Parathyroid adenoma (tissue), 2 donors: ENCODE data around the gene ASIC3.
"Not testable (repeated sequence)": the region's sequence is repeated elsewhere in the genome, so short reads cannot be mapped to it uniquely, and the experiment has no call there.

Source experiments
- H2AFZ ChIP-seq: fragments of 300-600 bp; sonication (generic); one replicate; pipeline ENCODE4 v1.7.0; 2017; ENCODE audit warnings: antibody characterized with exemption, mild to moderate bottlenecking
- H3K27ac ChIP-seq: fragments of 300-600 bp; sonication (generic); one replicate; pipeline ENCODE4 v1.7.0; 2017
- H3K27me3 ChIP-seq: fragments of 300-600 bp; sonication (generic); one replicate; pipeline ENCODE4 v1.7.0; 2017; ENCODE audit warnings: low read length; ENCODE audit not compliant: control insufficient read depth, insufficient read depth
- H3K36me3 ChIP-seq: fragments of 300-600 bp; sonication (generic); one replicate; pipeline ENCODE4 v1.7.0; 2017; ENCODE audit warnings: low read length; ENCODE audit not compliant: control insufficient read depth, insufficient read depth
- H3K4me1 ChIP-seq: fragments of 300-600 bp; sonication (generic); one replicate; pipeline ENCODE4 v1.7.0; 2017; ENCODE audit warnings: control low read depth
- H3K4me2 ChIP-seq: fragments of 300-600 bp; sonication (generic); one replicate; pipeline ENCODE4 v1.7.0; 2017; ENCODE audit warnings: low read length
- H3K4me3 ChIP-seq: fragments of 300-600 bp; sonication (generic); one replicate; pipeline ENCODE4 v1.7.0; 2017; ENCODE audit warnings: low read depth, low read length
- H3K79me2 ChIP-seq: fragments of 300-600 bp; sonication (generic); one replicate; pipeline ENCODE4 v1.7.0; 2017; ENCODE audit warnings: control low read depth
- H3K9ac ChIP-seq: fragments of 300-600 bp; sonication (generic); one replicate; pipeline ENCODE4 v1.7.0; 2017; ENCODE audit warnings: mild to moderate bottlenecking
- H3K9me3 ChIP-seq: fragments of 300-600 bp; sonication (generic); one replicate; pipeline ENCODE4 v1.7.0; 2017; ENCODE audit warnings: low read length; ENCODE audit not compliant: control insufficient read depth
- TF ChIP-seq, protein P1 (sequence below): fragments of 300-600 bp; sonication (generic); IDR thresholded peaks from one replicate; pipeline ENCODE4 v1.7.0; 2017; ENCODE audit warnings: antibody characterized with exemption, mild to moderate bottlenecking
- donor health status: primary hyperparathyroidism.

The ASIC3 gene

DNA sequence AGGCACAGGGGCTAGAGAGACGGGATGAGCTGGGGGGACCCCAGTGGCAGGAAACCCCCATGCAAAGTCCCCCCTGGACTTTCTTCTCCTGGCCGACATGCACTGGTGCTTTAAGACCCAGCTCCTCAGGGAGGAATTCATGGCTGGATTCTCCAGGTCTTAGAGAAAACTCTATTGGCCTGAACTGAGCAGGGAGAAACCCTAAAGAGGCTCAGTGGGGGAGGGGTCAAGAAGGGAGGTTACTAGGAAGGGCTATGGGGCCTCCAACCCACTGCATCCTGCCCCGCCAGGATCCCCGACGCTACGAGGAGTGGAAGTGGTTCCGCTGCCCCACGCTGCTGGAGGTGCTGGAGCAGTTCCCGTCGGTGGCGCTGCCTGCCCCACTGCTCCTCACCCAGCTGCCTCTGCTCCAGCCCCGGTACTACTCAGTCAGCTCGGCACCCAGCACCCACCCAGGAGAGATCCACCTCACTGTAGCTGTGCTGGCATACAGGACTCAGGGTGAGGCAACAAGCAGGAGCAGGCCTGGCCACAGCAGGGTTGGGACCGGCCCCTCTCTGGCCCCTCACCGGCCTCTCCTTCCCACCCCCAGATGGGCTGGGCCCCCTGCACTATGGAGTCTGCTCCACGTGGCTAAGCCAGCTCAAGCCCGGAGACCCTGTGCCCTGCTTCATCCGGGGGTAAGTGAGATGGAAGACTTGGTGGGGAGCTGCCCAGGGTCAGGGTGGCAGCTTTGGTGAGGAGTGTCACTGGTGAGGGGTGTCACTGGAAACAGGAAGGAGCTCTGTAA, 37.8 kb upstream of the ASIC3 start:
- Histone ChIP-seq H3K4me3 (no peak overlapping the region), H3K9ac (no peak overlapping the region), H3K27me3 (no peaks in the 10 kb centered on the region), H3K27ac (no peak overlapping the region), H3K79me2 (no peaks in the 10 kb centered on the region), H3K4me1 (no peaks in the 10 kb centered on the region), H3K9me3 (no peaks in the 10 kb centered on the region), H3K36me3 (no peaks in the 10 kb centered on the region), H2AFZ (peak overlapping the region; percentile 28), H3K4me2 (no peak overlapping the region)
- TF ChIP-seq, protein P1, sequence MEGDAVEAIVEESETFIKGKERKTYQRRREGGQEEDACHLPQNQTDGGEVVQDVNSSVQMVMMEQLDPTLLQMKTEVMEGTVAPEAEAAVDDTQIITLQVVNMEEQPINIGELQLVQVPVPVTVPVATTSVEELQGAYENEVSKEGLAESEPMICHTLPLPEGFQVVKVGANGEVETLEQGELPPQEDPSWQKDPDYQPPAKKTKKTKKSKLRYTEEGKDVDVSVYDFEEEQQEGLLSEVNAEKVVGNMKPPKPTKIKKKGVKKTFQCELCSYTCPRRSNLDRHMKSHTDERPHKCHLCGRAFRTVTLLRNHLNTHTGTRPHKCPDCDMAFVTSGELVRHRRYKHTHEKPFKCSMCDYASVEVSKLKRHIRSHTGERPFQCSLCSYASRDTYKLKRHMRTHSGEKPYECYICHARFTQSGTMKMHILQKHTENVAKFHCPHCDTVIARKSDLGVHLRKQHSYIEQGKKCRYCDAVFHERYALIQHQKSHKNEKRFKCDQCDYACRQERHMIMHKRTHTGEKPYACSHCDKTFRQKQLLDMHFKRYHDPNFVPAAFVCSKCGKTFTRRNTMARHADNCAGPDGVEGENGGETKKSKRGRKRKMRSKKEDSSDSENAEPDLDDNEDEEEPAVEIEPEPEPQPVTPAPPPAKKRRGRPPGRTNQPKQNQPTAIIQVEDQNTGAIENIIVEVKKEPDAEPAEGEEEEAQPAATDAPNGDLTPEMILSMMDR, result no peak

DNA sequence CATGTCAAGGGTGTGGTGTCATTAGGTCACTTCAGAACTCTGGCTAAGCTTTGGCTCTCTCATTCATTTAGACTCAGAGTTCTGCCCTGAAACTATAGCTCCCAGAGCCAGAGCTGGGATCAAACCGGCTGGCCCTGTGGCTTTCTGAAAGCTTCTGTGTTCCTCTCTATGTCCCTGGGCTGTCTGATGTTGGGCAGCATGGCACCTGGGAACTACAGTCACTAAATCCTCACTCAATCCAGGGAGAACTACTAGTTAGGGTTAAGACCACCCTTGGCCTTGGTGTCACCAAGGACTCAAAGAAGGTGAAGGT, 37.3 kb upstream of the ASIC3 start:
- Histone ChIP-seq H3K9me3 (no peaks in the 10 kb centered on the region), H3K9ac (no peak overlapping the region), H2AFZ (no peak overlapping the region), H3K4me3 (no peak overlapping the region), H3K27ac (no peak overlapping the region), H3K27me3 (no peaks in the 10 kb centered on the region), H3K4me2 (no peak overlapping the region), H3K79me2 (no peaks in the 10 kb centered on the region), H3K4me1 (no peaks in the 10 kb centered on the region), H3K36me3 (no peaks in the 10 kb centered on the region)
- TF ChIP-seq, protein P1, result no peak

DNA sequence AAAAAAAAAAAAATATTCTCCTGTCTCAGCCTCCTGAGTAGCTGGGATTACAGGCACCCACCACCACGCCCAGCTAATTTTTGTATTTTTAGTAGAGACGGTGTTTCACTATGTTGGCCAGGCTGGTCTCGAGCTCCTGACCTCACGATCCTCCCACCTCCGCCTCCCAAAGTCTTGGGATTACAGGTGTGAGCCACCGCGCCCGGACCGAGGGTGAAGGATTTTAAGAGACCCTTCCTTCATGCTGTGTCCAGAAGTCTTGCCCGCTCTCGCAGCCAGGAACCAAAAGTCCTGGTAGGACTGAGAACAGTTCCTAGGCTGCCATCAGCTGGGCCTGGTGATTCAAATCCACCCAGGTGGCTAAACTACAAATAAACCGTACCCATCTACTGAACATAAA, 36.7 kb upstream of the ASIC3 start:
- H3K4me2 ChIP-seq, H2AFZ ChIP-seq, H3K9me3 ChIP-seq, H3K36me3 ChIP-seq, H3K4me1 ChIP-seq, H3K27me3 ChIP-seq, H3K9ac ChIP-seq, H3K4me3 ChIP-seq, H3K27ac ChIP-seq, H3K79me2 ChIP-seq: not testable (repeated sequence)

DNA sequence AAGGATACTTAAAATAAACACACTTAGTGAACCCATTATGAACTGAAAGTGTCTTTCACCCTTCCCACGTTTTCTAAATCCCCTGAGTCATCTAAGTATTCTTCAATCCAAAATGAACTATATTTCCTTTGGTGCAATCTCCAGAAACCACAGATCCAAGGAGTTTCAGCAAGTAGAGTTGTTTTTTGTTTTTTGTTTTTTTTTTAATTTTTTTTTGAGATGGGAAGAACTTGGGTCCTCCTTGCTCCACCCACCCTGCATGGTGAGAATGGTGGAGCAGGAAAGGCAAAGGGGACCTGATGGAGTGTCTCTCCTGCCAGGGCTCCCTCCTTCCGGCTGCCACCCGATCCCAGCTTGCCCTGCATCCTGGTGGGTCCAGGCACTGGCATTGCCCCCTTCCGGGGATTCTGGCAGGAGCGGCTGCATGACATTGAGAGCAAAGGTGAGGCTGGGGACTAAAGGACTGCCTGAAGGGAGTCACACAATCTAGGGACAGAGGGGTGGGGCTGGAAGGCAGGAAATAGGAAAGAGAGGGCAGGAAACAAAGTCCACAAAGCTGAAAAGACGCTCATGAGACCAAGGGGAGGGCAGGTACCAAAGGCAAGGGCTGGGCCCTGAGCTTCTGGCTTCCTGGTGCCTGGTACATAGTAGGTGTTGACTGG, 36.2 kb upstream of the ASIC3 start:
- no peaks in the 10 kb centered on the region for H3K4me1 ChIP-seq
- H3K4me3 ChIP-seq, result no peak overlapping the region
- no peaks in the 10 kb centered on the region for H3K9me3 ChIP-seq
- no peak overlapping the region for H3K9ac ChIP-seq
- no peak overlapping the region for H3K4me2 ChIP-seq
- no peaks in the 10 kb centered on the region for H3K36me3 ChIP-seq
- H3K27me3 ChIP-seq, result no peaks in the 10 kb centered on the region
- H3K27ac ChIP-seq, result no peak overlapping the region
- H2AFZ ChIP-seq, result no peak overlapping the region
- TF ChIP-seq, protein P1, result no peak
- no peaks in the 10 kb centered on the region for H3K79me2 ChIP-seq

DNA sequence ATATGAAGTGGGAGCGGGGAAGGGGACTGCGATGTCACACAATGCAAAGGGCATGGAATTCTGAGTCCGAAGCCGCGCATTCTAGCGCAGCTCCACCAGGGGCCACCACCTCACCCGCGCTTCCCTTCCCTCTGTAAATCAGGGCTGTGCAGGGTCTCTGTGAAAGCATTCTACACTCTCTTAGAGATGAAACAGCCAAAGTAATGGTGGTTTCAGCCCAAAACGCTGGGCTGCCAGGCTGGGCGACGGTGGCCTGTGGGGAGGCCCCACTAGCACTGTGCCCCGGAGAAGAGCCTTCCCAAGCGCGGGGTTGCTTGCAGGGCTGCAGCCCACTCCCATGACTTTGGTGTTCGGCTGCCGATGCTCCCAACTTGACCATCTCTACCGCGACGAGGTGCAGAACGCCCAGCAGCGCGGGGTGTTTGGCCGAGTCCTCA, 35.4 kb upstream of the ASIC3 start:
- Histone ChIP-seq H3K27ac (no peak overlapping the region), H3K27me3 (no peaks in the 10 kb centered on the region), H3K4me2 (no peak overlapping the region), H3K4me3 (no peak overlapping the region), H3K9me3 (no peaks in the 10 kb centered on the region), H3K79me2 (no peaks in the 10 kb centered on the region), H3K36me3 (no peaks in the 10 kb centered on the region), H3K4me1 (no peaks in the 10 kb centered on the region), H2AFZ (no peak overlapping the region), H3K9ac (no peak overlapping the region)
- TF ChIP-seq, protein P1, result peak; percentile 55
